Sigmoid colon (tissue), 7 donors: ENCODE data around the gene NENF. TPM values are rescaled to one million over a fixed set of nuclear protein-coding genes. Genes with fewer than 3 reads are reported as not detected.
A peak's percentile ranks its signal among the peaks of the same experiment; 100 is the strongest.

Experiments
- DNase-seq: peaks from one replicate; pipeline ENCODE4 v3.0.0-alpha.2; 2019
- H3K27ac ChIP-seq, 4 donors: fragments of 200-600 bp; sonication (generic); one replicate each; pipeline ENCODE4 v1.5.1; 2016 to 2019; ENCODE audit warnings: mild to moderate bottlenecking in 1 of 4
- H3K27me3 ChIP-seq, 3 donors: fragments of 200-600 bp; sonication (generic); one replicate each; pipeline ENCODE4 v1.5.1; 2019; ENCODE audit warnings: mild to moderate bottlenecking in 1 of 3
- H3K36me3 ChIP-seq, 4 donors: fragments of 200-600 bp; sonication (generic); one replicate each; pipeline ENCODE4 v1.5.1; 2016 to 2019
- H3K4me1 ChIP-seq, 4 donors: fragments of 200-600 bp; sonication (generic); one replicate each; pipeline ENCODE4 v1.5.1; 2017 to 2019
- H3K4me3 ChIP-seq, 4 donors: fragments of 200-600 bp; sonication (generic); one replicate each; pipeline ENCODE4 v1.5.1; 2017 to 2019; ENCODE audit warnings: mild to moderate bottlenecking in 2 of 4, moderate library complexity in 1 of 4
- H3K9me3 ChIP-seq, 4 donors: fragments of 200-600 bp in 3 of 4; sonication (generic) in 3 of 4; one replicate each; pipeline versions ENCODE4 v1.5.1 to v1.6.1; 2013 to 2019
- CTCF ChIP-seq, 4 experiments: fragments of 450-650 bp in 3 of 4; fragments of 200-600 bp in 1 of 4; IDR thresholded peaks; one replicate each; pipeline ENCODE4 v1.5.1; 2016 to 2019; ENCODE audit warnings: antibody characterized with exemption in 4 of 4, mild to moderate bottlenecking in 3 of 4, moderate library complexity in 2 of 4
- EP300 ChIP-seq, 4 donors: sonication (generic); formaldehyde crosslinking; IDR thresholded peaks; one replicate each; pipeline ENCODE4 v1.6.1; 2017; ENCODE audit warnings: antibody characterized with exemption in 4 of 4
- POLR2A ChIP-seq, 2 donors: fragments of 450-650 bp; IDR thresholded peaks; one replicate each; pipeline ENCODE4 v1.6.1; 2016; ENCODE audit warnings: antibody characterized with exemption in 2 of 2, mild to moderate bottlenecking in 2 of 2, moderate library complexity in 2 of 2
- POLR2AphosphoS5 ChIP-seq, 4 donors: sonication (generic); formaldehyde crosslinking; IDR thresholded peaks; one replicate each; pipeline ENCODE4 v1.6.1; 2017; ENCODE audit warnings: antibody characterized with exemption in 4 of 4
- WGBS, 2 donors: extraction: QIAGEN DNeasy Blood & Tissue Kit; methylation state at CpG; one replicate each; pipeline ENCODE4 v1.1.7; 2013; 5-methylcytosine and 5-hydroxymethylcytosine counted together
- intact Hi-C: fragments of 100-400 bp; cut with DNase I; formaldehyde crosslinking; loops from one replicate; pipeline ENCODE4 v1.15.1; 2023
- polyA plus RNA-seq, 3 donors: library from polyadenylated mRNA; stranded (reverse); fragments of 200-250 nt; gene quantifications; one replicate each; pipeline ENCODE4 v1.2.3, GENCODE V29; 2013
- total RNA-seq, 4 donors: library from RNA; depleted of rRNA; stranded (reverse); fragments of >200 nt; gene quantifications; one replicate each; pipeline ENCODE4 v1.1.0, GENCODE V29; 2016
- donor health status: healthy with polysubstance abuse.
- donor health status: Bipolar disorder and iron deficiency.
- donor health status: healthy.

Gene NENF
- total and polyA plus RNA-seq, 7 donors = 27.0 to 136 (median 100) TPM

DNA sequence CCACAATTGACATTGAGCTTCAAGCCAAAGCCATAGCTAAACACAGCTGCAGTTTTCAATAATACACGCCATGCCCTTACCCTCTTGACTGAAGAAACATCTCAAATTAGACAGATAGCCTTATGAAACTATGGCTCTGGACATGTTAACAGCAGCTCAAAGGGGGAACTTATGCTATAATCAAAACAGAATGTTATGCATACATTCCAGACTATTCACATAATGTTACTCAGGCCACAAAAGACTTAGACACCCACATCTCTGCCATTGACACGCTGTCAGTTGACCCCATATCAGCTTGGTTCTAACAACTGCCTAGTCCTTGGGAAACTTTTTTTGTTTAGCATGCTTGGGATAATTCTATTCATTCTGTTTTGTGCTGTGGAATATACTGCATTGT is 2.3 kb upstream of the NENF start:
- H3K4me3 ChIP-seq = no peak overlapping the region
- H3K27me3 ChIP-seq = no peaks in the 10 kb centered on the region
- no peaks in the 10 kb centered on the region for H3K9me3 ChIP-seq
- no peaks in the 10 kb centered on the region for H3K36me3 ChIP-seq
- TF ChIP-seq POLR2A (IDR thresholded peaks at IDR 0.05) (no peak), POLR2AphosphoS5 (IDR thresholded peaks at IDR 0.05) (no peak), CTCF (IDR thresholded peaks at IDR 0.05) (no peak), EP300 (IDR thresholded peaks at IDR 0.05) (no peak)
- H3K27ac ChIP-seq = no peak overlapping the region
- intact Hi-C loops = loop anchor here (5.0 kb wide), 2 partner anchors 143 to 393 kb away; partner anchors contain the start of genes DTL, INTS7 and PPP2R5A
- no peak for DNase-seq
- H3K4me1 ChIP-seq = peaks cover 0 to 18% (median 13%) of the 10 kb centered on the region in 4 donors
- WGBS, 2 donors = 56 to 80% methylated on average over 2 of the region's 2 CpGs

- H3K27me3 ChIP-seq = no peaks in the 10 kb centered on the region
- intact Hi-C loops = loop anchor here (5.0 kb wide), 2 partner anchors 144 to 394 kb away; partner anchors contain the start of genes DTL, INTS7 and PPP2R5A
- WGBS, 2 donors = 15 to 57% methylated on average over 3 of the region's 3 CpGs
- DNase-seq = no peak
- H3K4me1 ChIP-seq = peaks cover 0 to 18% (median 13%) of the 10 kb centered on the region in 4 donors
- no peak overlapping the region for H3K27ac ChIP-seq
- H3K9me3 ChIP-seq = no peaks in the 10 kb centered on the region
- H3K36me3 ChIP-seq = no peaks in the 10 kb centered on the region
- no peak overlapping the region for H3K4me3 ChIP-seq
- TF ChIP-seq POLR2A (IDR thresholded peaks at IDR 0.05) = no peak
- TF ChIP-seq CTCF (IDR thresholded peaks at IDR 0.05) = no peak
- no peak for TF ChIP-seq POLR2AphosphoS5 (IDR thresholded peaks at IDR 0.05)
- no peak for TF ChIP-seq EP300 (IDR thresholded peaks at IDR 0.05)
Measured at GRCh38 chr1:212430955-212431394, 1.7 kb upstream of the NENF start.

- H3K4me1 ChIP-seq = peaks cover 0 to 18% (median 13%) of the 10 kb centered on the region in 4 donors
- no peak for DNase-seq
- no peaks in the 10 kb centered on the region for H3K27me3 ChIP-seq
- no peaks in the 10 kb centered on the region for H3K36me3 ChIP-seq
- no peaks in the 10 kb centered on the region for H3K9me3 ChIP-seq
- no peak overlapping the region for H3K27ac ChIP-seq
- TF ChIP-seq EP300 (IDR thresholded peaks at IDR 0.05) (no peak), CTCF (IDR thresholded peaks at IDR 0.05) (no peak), POLR2A (IDR thresholded peaks at IDR 0.05) (no peak), POLR2AphosphoS5 (IDR thresholded peaks at IDR 0.05) (no peak)
- WGBS, 2 donors = 49 to 80% methylated on average over 9 of the region's 9 CpGs
- intact Hi-C loops = loop anchor here (5.0 kb wide), 2 partner anchors 144 to 394 kb away; partner anchors contain the start of genes DTL, INTS7 and PPP2R5A
- no peak overlapping the region for H3K4me3 ChIP-seq
Measured at GRCh38 chr1:212431644-212432043, 1.1 kb upstream of the NENF start.

DNA sequence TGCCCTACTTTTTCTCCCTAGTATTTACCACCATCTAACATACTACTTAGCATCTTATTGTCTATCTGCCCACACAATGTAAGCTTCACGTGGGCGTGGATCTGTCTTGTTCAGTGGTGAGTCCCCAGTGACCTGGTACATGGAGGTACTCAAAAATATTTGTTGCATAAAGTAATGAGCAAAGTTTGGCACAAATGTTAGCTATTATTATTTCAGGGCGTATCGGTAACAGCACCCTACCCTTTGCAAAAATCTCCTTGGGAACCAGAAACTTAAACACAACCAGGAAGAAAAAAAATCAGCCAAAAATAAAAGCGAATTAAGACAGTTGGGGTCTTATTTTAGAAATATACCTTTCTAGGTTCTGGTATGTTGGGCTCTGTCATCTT is 454 bp upstream of the NENF start:
- 10 to 35% methylated on average over 5 of the region's 5 CpGs for WGBS, 2 donors

More for the DNA sequence above, 454 bp upstream of the NENF start:
- Histone ChIP-seq H3K27me3 (no peaks in the 10 kb centered on the region), H3K27ac (peak overlapping the region; percentile 76 to 90 (median 88)), H3K4me1 (peaks cover 0 to 18% (median 13%) of the 10 kb centered on the region in 4 donors), H3K9me3 (no peaks in the 10 kb centered on the region), H3K4me3 (peak overlapping the region; percentile 18 to 96 (median 80)), H3K36me3 (no peaks in the 10 kb centered on the region)
- intact Hi-C loops = loop anchor here (5.0 kb wide), 2 partner anchors 145 to 395 kb away; partner anchors contain the start of genes DTL, INTS7 and PPP2R5A
- DNase-seq = no peak
- TF ChIP-seq EP300 (IDR thresholded peaks at IDR 0.05) (no peak), POLR2AphosphoS5 (IDR thresholded peaks at IDR 0.05) (no peak), POLR2A (IDR thresholded peaks at IDR 0.05) (no peak), CTCF (IDR thresholded peaks at IDR 0.05) (no peak)
